ENCODE results near the gene ADGRV1.

ADGRV1 gene

GRCh38 chr5:90933298-90933697 lies 374.7 kb downstream of the ADGRV1 start:
- Histone ChIP-seq H3K36me3 (ENCODE audit: insufficient read depth, low read length) (no peaks in the 10 kb centered on the region), H3K27ac (ENCODE audit: low read length) (no peak overlapping the region), H3K27me3 (ENCODE audit: insufficient read depth, low read length, poor library complexity) (no peaks in the 10 kb centered on the region), H2AFZ (ENCODE audit: low read depth, low read length) (no peak overlapping the region), H3K9ac (ENCODE audit: low read depth, low read length) (no peak overlapping the region), H3K9me3 (ENCODE audit: insufficient read depth, low read length, severe bottlenecking) (no peaks in the 10 kb centered on the region), H3K4me2 (ENCODE audit: insufficient read depth, low read length) (no peak overlapping the region), H3K79me2 (ENCODE audit: insufficient read depth, low read length) (no peaks in the 10 kb centered on the region), H3K4me3 (ENCODE audit: low read depth in 1 of 2, low read length in 2 of 2) (no peak overlapping the region), H3K4me1 (ENCODE audit: insufficient read depth, low read length) (no peaks in the 10 kb centered on the region), H4K20me1 (ENCODE audit: insufficient read depth, low read length) (no peaks in the 10 kb centered on the region)
- TF ChIP-seq CTCF (IDR thresholded peaks at IDR 0.05; ENCODE audit: borderline replicate concordance, extremely low read depth, low read length, poor library complexity, severe bottlenecking) (no peak), EZH2 (IDR thresholded peaks at IDR 0.05; ENCODE audit: borderline replicate concordance, low read depth, low read length, severe bottlenecking) (no peak)
- no peak for ATAC-seq (ENCODE audit: insufficient read depth, low read depth)
- no peak for DNase-seq

DNA sequence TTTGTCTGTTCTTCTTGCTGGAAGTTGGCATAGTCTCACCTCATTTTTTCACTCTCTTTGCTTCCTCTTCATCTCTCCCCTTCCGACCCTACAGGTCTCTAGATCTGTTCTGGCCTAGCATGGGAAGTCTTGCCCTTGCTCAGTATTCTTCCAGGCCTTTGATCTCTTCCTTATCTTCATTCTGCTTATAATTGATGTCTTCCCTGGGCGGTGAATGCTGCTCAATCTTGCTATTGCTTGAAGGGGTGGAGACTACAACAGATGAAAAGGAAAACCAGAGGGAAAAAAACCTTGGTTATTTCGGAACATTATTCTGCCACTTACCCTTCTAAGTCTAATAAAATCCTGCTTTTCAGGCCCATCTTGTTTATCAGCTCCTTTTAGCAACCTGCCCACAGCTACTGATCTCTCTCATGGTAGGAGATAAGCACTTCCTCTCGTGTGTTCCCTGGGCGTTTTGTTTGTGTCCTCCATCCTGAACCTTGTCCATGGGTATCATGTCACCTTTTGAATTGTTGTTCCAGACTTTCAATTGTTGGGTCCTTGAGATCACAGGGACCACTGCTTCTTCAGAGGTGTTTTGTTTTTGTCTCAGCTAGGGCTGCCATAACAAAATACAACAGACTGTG lies 375.6 kb downstream of the ADGRV1 start:
- no peak overlapping the region for H3K4me2 ChIP-seq (ENCODE audit: insufficient read depth, low read length)
- H3K36me3 ChIP-seq (ENCODE audit: insufficient read depth, low read length): no peaks in the 10 kb centered on the region
- TF ChIP-seq CTCF (IDR thresholded peaks at IDR 0.05; ENCODE audit: borderline replicate concordance, extremely low read depth, low read length, poor library complexity, severe bottlenecking): no peak
- no peak for TF ChIP-seq EZH2 (IDR thresholded peaks at IDR 0.05; ENCODE audit: borderline replicate concordance, low read depth, low read length, severe bottlenecking)
- no peak for ATAC-seq (ENCODE audit: insufficient read depth, low read depth)
- no peaks in the 10 kb centered on the region for H4K20me1 ChIP-seq (ENCODE audit: insufficient read depth, low read length)
- H3K27ac ChIP-seq (ENCODE audit: low read length): no peak overlapping the region
- no peaks in the 10 kb centered on the region for H3K4me1 ChIP-seq (ENCODE audit: insufficient read depth, low read length)
- no peak overlapping the region for H2AFZ ChIP-seq (ENCODE audit: low read depth, low read length)
- no peak for DNase-seq
- no peaks in the 10 kb centered on the region for H3K9me3 ChIP-seq (ENCODE audit: insufficient read depth, low read length, severe bottlenecking)
- H3K27me3 ChIP-seq (ENCODE audit: insufficient read depth, low read length, poor library complexity): no peaks in the 10 kb centered on the region
- H3K4me3 ChIP-seq (ENCODE audit: low read depth in 1 of 2, low read length in 2 of 2): no peak overlapping the region
- H3K79me2 ChIP-seq (ENCODE audit: insufficient read depth, low read length): no peaks in the 10 kb centered on the region
- no peak overlapping the region for H3K9ac ChIP-seq (ENCODE audit: low read depth, low read length)

DNA sequence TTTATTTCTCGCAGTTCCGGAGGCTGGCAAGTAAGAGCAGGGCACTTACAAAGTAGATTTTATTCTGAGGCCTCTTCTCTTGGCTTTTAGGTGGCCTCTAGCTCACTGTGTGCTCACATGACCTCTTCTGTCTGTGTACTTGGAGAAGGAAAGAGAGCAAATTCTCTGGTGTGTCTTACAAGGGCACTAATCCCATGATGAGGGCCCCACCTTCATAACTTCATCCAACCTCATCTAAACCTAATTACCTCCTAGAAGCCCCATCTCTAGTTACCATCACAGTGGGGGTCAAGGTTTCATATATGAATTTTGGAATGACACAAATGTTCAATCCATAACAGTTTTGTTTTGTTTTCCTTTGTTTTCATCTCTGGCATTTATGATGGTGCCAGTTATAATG lies 376.1 kb downstream of the ADGRV1 start:
- no peaks in the 10 kb centered on the region for H3K9me3 ChIP-seq (ENCODE audit: insufficient read depth, low read length, severe bottlenecking)
- H3K36me3 ChIP-seq (ENCODE audit: insufficient read depth, low read length): no peaks in the 10 kb centered on the region

More for the DNA sequence above, 376.1 kb downstream of the ADGRV1 start:
- H3K79me2 ChIP-seq (ENCODE audit: insufficient read depth, low read length): no peaks in the 10 kb centered on the region
- TF ChIP-seq EZH2 (IDR thresholded peaks at IDR 0.05; ENCODE audit: borderline replicate concordance, low read depth, low read length, severe bottlenecking): no peak
- TF ChIP-seq CTCF (IDR thresholded peaks at IDR 0.05; ENCODE audit: borderline replicate concordance, extremely low read depth, low read length, poor library complexity, severe bottlenecking): no peak
- no peaks in the 10 kb centered on the region for H3K4me1 ChIP-seq (ENCODE audit: insufficient read depth, low read length)
- no peak overlapping the region for H2AFZ ChIP-seq (ENCODE audit: low read depth, low read length)
- ATAC-seq (ENCODE audit: insufficient read depth, low read depth): no peak
- H3K4me2 ChIP-seq (ENCODE audit: insufficient read depth, low read length): no peak overlapping the region
- H3K4me3 ChIP-seq (ENCODE audit: low read depth in 1 of 2, low read length in 2 of 2): no peak overlapping the region
- no peaks in the 10 kb centered on the region for H3K27me3 ChIP-seq (ENCODE audit: insufficient read depth, low read length, poor library complexity)
- no peak for DNase-seq
- no peak overlapping the region for H3K9ac ChIP-seq (ENCODE audit: low read depth, low read length)
- no peaks in the 10 kb centered on the region for H4K20me1 ChIP-seq (ENCODE audit: insufficient read depth, low read length)
- H3K27ac ChIP-seq (ENCODE audit: low read length): no peak overlapping the region

Data from DND-41 (cell line).